Lower leg skin (tissue), 3 donors: ENCODE measurements around the gene TRMT11.

Source experiments
- POLR2A ChIP-seq, 2 donors: fragments of 450-650 bp; IDR thresholded peaks; one replicate each; pipeline ENCODE4 v1.6.1; 2016 to 2017; ENCODE audit warnings: antibody characterized with exemption in 2 of 2, mild to moderate bottlenecking in 1 of 2, moderate library complexity in 1 of 2
- TF ChIP-seq, protein P1 (sequence below), 3 donors: fragments of 450-650 bp; IDR thresholded peaks; one replicate each; pipeline ENCODE4 v1.5.1; 2016; ENCODE audit warnings: antibody characterized with exemption in 3 of 3, mild to moderate bottlenecking in 3 of 3, moderate library complexity in 2 of 3

DNA sequence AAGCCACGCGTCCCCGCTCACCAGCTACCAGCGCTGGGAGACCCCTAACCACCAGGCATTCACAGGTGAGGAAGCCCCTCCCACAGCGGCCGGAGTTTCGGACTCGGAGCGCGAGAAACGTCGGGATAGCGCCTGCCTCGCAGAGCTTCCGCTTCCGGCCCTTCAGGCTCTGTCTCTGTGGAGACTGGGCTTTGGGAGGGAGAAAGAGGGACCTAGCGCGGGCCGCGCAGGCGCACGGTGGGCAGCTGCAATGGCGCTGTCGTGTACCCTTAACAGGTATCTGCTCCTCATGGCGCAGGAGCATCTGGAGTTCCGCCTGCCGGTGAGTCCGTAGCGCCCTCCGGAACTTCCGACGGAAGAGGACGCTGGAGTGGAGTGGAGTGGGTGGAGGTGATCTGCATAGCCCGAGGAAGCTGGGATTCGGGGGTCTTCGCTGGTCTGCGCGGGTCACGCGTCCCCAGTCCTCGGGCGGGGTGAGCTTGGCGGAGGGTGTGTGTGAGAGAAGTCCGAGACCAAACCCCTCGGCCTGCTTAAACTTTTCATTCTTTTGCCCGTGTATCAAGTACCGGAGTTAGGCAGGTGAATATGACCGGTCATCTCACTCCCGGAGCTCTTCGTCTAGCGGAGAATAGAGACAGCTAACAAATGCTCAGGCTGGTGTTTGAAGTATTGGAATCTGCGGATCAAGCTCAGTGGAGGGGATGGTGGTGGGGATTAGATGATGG, at the start of gene TRMT11:
- TF ChIP-seq, protein P1, sequence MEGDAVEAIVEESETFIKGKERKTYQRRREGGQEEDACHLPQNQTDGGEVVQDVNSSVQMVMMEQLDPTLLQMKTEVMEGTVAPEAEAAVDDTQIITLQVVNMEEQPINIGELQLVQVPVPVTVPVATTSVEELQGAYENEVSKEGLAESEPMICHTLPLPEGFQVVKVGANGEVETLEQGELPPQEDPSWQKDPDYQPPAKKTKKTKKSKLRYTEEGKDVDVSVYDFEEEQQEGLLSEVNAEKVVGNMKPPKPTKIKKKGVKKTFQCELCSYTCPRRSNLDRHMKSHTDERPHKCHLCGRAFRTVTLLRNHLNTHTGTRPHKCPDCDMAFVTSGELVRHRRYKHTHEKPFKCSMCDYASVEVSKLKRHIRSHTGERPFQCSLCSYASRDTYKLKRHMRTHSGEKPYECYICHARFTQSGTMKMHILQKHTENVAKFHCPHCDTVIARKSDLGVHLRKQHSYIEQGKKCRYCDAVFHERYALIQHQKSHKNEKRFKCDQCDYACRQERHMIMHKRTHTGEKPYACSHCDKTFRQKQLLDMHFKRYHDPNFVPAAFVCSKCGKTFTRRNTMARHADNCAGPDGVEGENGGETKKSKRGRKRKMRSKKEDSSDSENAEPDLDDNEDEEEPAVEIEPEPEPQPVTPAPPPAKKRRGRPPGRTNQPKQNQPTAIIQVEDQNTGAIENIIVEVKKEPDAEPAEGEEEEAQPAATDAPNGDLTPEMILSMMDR (IDR thresholded peaks at IDR 0.05): no peak
- no peak for TF ChIP-seq POLR2A (IDR thresholded peaks at IDR 0.05)
